Measurements from ENCODE around the gene SH3BGRL3. TPM values are rescaled to one million over a fixed set of nuclear protein-coding genes. Genes with fewer than 3 reads are reported as not detected.

SH3BGRL3 gene
- polyA plus RNA-seq, 2 of the 4 experiments (the other 2 are of a cell fraction): 38.7 to 78.6 TPM

DNA sequence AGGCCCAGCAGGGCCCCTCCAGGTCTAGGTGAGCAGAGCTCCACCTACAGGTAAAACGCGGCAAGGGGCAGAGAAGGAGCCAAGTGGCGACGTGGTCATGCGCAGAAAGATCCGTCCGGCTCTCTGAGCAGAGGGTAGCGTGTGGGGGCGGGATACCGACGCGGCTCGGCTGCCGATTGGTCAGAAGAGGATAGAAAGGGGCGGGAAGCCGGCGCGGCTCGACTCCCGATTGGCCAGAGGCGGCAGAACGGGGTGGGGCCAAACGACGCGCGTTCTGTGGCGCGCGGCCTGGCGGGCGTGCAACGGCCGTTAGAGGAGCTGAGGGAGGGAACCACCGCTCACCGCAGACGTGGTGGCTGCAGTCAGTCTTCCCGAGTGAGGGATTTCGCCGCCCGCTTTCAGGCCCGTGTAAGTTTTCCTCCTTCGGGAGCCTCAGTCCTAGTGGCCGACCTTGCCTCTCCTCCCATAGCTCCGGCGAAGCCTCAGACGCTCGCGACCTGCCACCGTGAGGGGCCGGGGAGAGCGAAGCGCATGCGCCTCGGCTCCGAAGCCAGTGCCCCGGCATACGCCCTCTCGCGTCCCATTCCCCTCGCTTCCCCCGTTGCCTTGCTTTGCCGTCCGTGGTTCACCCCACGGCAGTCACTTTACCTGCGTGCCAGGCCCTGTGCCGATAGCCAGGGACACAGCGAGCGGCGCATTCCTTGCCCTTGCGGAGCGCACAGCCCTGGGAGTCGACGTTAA, 45.8 kb upstream of the SH3BGRL3 start, which contains the start of gene CEP85 (continued):
- TF ChIP-seq MAX (IDR thresholded peaks at IDR 0.05) (peak; percentile 80), E2F6 (IDR thresholded peaks at IDR 0.05; ENCODE audit: borderline replicate concordance, low read depth) (peak; percentile 47; the same call in 1 of the 2 replicates), ZC3H11A (IDR thresholded peaks at IDR 0.05) (no peak)

DNA sequence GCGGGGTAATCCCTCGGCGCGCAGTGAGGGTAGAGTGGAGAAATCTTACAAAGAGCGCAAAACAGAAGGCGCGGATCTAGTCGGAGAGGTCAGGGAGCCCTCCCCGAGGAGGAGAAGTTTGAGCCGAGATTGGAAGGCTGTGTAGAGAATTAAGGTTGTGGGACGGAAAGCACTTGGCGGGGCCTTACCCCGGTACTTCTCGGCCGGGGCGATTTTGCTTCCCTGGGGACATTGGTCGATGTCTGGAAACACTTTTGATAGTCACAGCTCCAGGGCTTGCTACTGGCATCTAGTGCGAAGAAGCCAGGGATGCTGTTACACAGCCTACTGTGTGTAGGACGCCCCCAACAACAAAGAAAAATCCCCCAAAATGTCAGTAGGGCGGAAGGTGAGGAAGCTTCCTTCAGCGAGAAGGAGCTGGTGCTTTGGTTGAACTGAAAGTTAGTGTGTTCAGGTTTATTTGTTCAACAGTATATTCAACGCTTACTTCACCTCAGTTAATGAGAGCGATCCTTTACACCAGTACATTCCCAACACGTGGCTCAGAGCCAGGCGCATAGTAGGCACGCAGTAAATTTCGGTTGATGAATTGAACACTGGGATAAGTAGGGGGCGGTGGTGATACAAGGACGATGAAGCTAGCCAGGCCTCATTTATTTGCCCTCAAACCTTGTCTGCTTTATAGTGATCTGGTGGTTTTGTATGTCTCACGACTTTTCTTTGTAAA, 45.1 kb upstream of the SH3BGRL3 start:
- POLR2A ChIA-PET: interaction anchor here (0.6 to 1.3 kb wide), 4 partner anchors 14 to 80 kb away, joined by 3 to 15 read pairs (median 6); partner anchors contain the start of genes SH3BGRL3 and ZNF593
- 2% methylated on average over 16 of the region's 30 CpGs for WGBS (ENCODE audit: missing lambda C conversion rate)
- DNase-seq (ENCODE audit: low read depth in 1 of 2, low spot score in 1 of 2): peak; percentile 27 to 28

GRCh38 chr1:26237230-26237966, 42.5 kb upstream of the SH3BGRL3 start:
- H3K4me3 ChIP-seq: no peak overlapping the region
- H3K9me3 ChIP-seq: no peaks in the 10 kb centered on the region
- ChIA-PET CTCF (interaction anchor here (1.5 to 5.2 kb wide), 2 partner anchors 38 to 68 kb away, joined by 3 to 33 read pairs; partner anchors contain the start of genes C1orf232 and ZNF593), POLR2A (no interaction called here)
- WGBS (ENCODE audit: missing lambda C conversion rate): 26% methylated on average over 6 of the region's 6 CpGs
- TF ChIP-seq FOSL2 (IDR thresholded peaks at IDR 0.05) (no peak), FOSL2 (CRISPR knock-in tag; IDR thresholded peaks at IDR 0.05) (peak; percentile 47; the same call in 1 of the 2 replicates), MAFK (IDR thresholded peaks at IDR 0.05; ENCODE audit: partially characterized antibody) (peak; percentile 96), RAD21 (conservative IDR thresholded peaks at IDR 0.05 in 1 of 2, IDR thresholded peaks at IDR 0.05 in 1 of 2) (no peak), NFE2L2 (conservative IDR thresholded peaks at IDR 0.05; ENCODE audit: low read length) (peak; percentile 94)
- peak overlapping the region; percentile 93 for H3K4me2 ChIP-seq
- H3K4me1 ChIP-seq: peaks cover 52% of the 10 kb centered on the region
- FAIRE-seq (no peak), DNase-seq (ENCODE audit: low read depth in 1 of 2, low spot score in 1 of 2) (peak in 1 of 2 experiments; percentile 37), ATAC-seq (no peak)
- peak overlapping the region; percentile 61 to 88 for H3K27ac ChIP-seq

More for the DNA sequence above, 45.1 kb upstream of the SH3BGRL3 start:
- CTCF ChIA-PET: interaction anchor here (0.5 to 5.2 kb wide), 38 partner anchors 10 to 1546 kb away, joined by 3 to 33 read pairs (median 6); partner anchors contain the start of genes C1orf232, CATSPER4, CNKSR1 and SH3BGRL3
- Histone ChIP-seq H3K9me3 (no peaks in the 10 kb centered on the region), H3K4me2 (peak overlapping the region; percentile 93), H3K4me3 (peak overlapping the region; percentile 69), H3K4me1 (peaks cover 50% of the 10 kb centered on the region), H3K27ac (peak overlapping the region; percentile 77 to 92)
- FAIRE-seq (no peak), ATAC-seq (peak; percentile 8 to 41; a peak in 4 of 6 replicates)
- no peak for TF ChIP-seq TFCP2L1 (CRISPR knock-in tag; IDR thresholded peaks at IDR 0.05)
- TF ChIP-seq POLR2AphosphoS2 (conservative IDR thresholded peaks at IDR 0.05; ENCODE audit: low read length): no peak
- TF ChIP-seq MAZ (IDR thresholded peaks at IDR 0.05; ENCODE audit: borderline replicate concordance, low read depth, low read length): no peak
- no peak for TF ChIP-seq HEYL (CRISPR knock-in tag; IDR thresholded peaks at IDR 0.05)
- no peak for TF ChIP-seq PHF8 (IDR thresholded peaks at IDR 0.05; ENCODE audit: borderline replicate concordance, low read depth)
- TF ChIP-seq ZC3H11A (IDR thresholded peaks at IDR 0.05): no peak
- no peak for TF ChIP-seq GATA3 (IDR thresholded peaks at IDR 0.05; ENCODE audit: borderline replicate concordance)
- TF ChIP-seq, protein P1, sequence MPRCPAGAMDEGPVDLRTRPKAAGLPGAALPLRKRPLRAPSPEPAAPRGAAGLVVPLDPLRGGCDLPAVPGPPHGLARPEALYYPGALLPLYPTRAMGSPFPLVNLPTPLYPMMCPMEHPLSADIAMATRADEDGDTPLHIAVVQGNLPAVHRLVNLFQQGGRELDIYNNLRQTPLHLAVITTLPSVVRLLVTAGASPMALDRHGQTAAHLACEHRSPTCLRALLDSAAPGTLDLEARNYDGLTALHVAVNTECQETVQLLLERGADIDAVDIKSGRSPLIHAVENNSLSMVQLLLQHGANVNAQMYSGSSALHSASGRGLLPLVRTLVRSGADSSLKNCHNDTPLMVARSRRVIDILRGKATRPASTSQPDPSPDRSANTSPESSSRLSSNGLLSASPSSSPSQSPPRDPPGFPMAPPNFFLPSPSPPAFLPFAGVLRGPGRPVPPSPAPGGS (IDR thresholded peaks at IDR 0.05): no peak
- no peak for TF ChIP-seq PBX3 (IDR thresholded peaks at IDR 0.05)
- TF ChIP-seq EHMT2 (IDR thresholded peaks at IDR 0.05; ENCODE audit: low read depth): no peak
- no peak for TF ChIP-seq CBX8 (IDR thresholded peaks at IDR 0.05)

Data from A549 (cell line).